Activated CD4-positive, alpha-beta memory T cell treated with anti-CD3 and anti-CD28 coated beads for 36 hours (primary cell): Measurements from ENCODE around the gene LAMP1. TPM values are rescaled to one million over a fixed set of nuclear protein-coding genes. Genes with fewer than 3 reads are reported as not detected.

Source experiments
- microRNA-seq: library from miRNA; unstranded; fragments of <30 nt; microRNA quantifications from one replicate; pipeline ENCODE4 v1.2.0, GENCODE V29; 2022; ENCODE audit warnings: borderline number of aligned reads, borderline microRNAs expressed, borderline replicate concordance
- total RNA-seq, 2 experiments: library from RNA; stranded (reverse); gene quantifications; one replicate each; pipeline ENCODE4 v1.2.3, GENCODE V29; 2021

LAMP1 gene
- total RNA-seq, 2 experiments from 2014 or later = 45.9 to 46.8 TPM

Small RNAs within 50 kb of the gene (microRNA-seq; reads per million reads assigned to microRNA genes)
- gene MIR8075 = not detected

Other genes with a start within 250 kb of the LAMP1 start
- under 1 TPM; 0.29 to 0.56 TPM for gene F7, start 191.4 kb upstream of the LAMP1 start, total RNA-seq
- gene F10, start 174.4 kb upstream of the LAMP1 start, total RNA-seq = not detected
- gene PROZ, start 138.6 kb upstream of the LAMP1 start, total RNA-seq = not detected
- 10 to 100 TPM; 66.6 to 72.4 TPM for gene PCID2, start 88.6 kb upstream of the LAMP1 start, total RNA-seq
- gene CUL4A, start 87.6 kb upstream of the LAMP1 start, total RNA-seq = 10 to 100 TPM; 65.9 to 70.2 TPM
- gene GRTP1, start 66.9 kb downstream of the LAMP1 start, total RNA-seq = under 1 TPM; 0.44 to 0.59 TPM
- gene ADPRHL1, start 156.2 kb downstream of the LAMP1 start, total RNA-seq = under 1 TPM; 0.50 to 0.56 TPM
- 10 to 100 TPM; 14.4 to 15.8 TPM for gene DCUN1D2, start 193.5 kb downstream of the LAMP1 start, total RNA-seq